AG04449 (cell line): ENCODE measurements around the gene BANP.

Experiments
- CTCF ChIA-PET: fragments of 350-600 bp; formaldehyde crosslinking; extraction: SDS; loops from one replicate; lab custom pipeline; 2021; ENCODE audit warnings: antibody characterized with exemption; lab: Yijun Ruan, JAX
- POLR2A ChIA-PET: fragments of 400-600, 350-600 bp; formaldehyde crosslinking; extraction: SDS; loops from one replicate; lab custom pipeline; 2020; ENCODE audit warnings: antibody characterized with exemption, inconsistent platforms; lab: Yijun Ruan, JAX
- DNase-seq: peaks from one replicate; pipeline ENCODE4 v3.0.0-alpha.2; 2010; ENCODE audit warnings: low read depth, low spot score
- H3K4me3 ChIP-seq: 2 replicates; pipeline ENCODE4 v1.5.1; 2011; ENCODE audit warnings: low read depth, mild to moderate bottlenecking, control low read depth, low read length
- CTCF ChIP-seq: IDR thresholded peaks from one replicate; pipeline ENCODE4 v1.5.1; 2011; ENCODE audit warnings: mild to moderate bottlenecking, moderate library complexity, low read length, control low read depth, inconsistent platforms; ENCODE audit not compliant: insufficient read depth; ENCODE audit errors: missing control alignments

The BANP gene

GRCh38 chr16:88055356-88055755 lies 104.1 kb downstream of the BANP start:
- DNase-seq, result no peak
- ChIA-PET POLR2A (no interaction called here), CTCF (interaction anchor here (1.9 kb wide), 1 partner anchor 9 kb away, joined by 7 read pairs; no protein-coding TSS in a partner anchor)
- no peak overlapping the region for H3K4me3 ChIP-seq
- no peak for TF ChIP-seq CTCF

GRCh38 chr16:88056212-88056611 lies 105.0 kb downstream of the BANP start:
- CTCF ChIA-PET, result no interaction called here
- DNase-seq, result no peak
- H3K4me3 ChIP-seq, result no peak overlapping the region
- TF ChIP-seq CTCF, result no peak
- POLR2A ChIA-PET, result no interaction called here

GRCh38 chr16:88057656-88058055 lies 106.4 kb downstream of the BANP start:
- ChIA-PET CTCF (interaction anchor here (1.7 kb wide), 1 partner anchor 34 kb away, joined by 4 read pairs; no protein-coding TSS in a partner anchor), POLR2A (no interaction called here)
- TF ChIP-seq CTCF, result no peak
- no peak for DNase-seq
- no peak overlapping the region for H3K4me3 ChIP-seq

GRCh38 chr16:88058136-88058535 lies 106.9 kb downstream of the BANP start:
- no peak for TF ChIP-seq CTCF
- ChIA-PET POLR2A (no interaction called here), CTCF (interaction anchor here (1.7 kb wide), 1 partner anchor 34 kb away, joined by 4 read pairs; no protein-coding TSS in a partner anchor)
- H3K4me3 ChIP-seq, result no peak overlapping the region
- no peak for DNase-seq

- H3K4me3 ChIP-seq, result no peak overlapping the region
- ChIA-PET POLR2A (no interaction called here), CTCF (no interaction called here)
- no peak for TF ChIP-seq CTCF
- no peak for DNase-seq
These were observed 107.6 kb downstream of the BANP start for GRCh38 chr16:88058817-88059216.

- POLR2A ChIA-PET, result no interaction called here
- no peak for DNase-seq
- no peak overlapping the region for H3K4me3 ChIP-seq
- CTCF ChIA-PET, result interaction anchor here (1.6 kb wide), 1 partner anchor 10 kb away, joined by 5 read pairs; no protein-coding TSS in a partner anchor
- TF ChIP-seq CTCF, result no peak
These were observed 108.6 kb downstream of the BANP start for GRCh38 chr16:88059701-88060386.
